K562 (cell line): Measurements from ENCODE around the gene LYPD3. TPM values are rescaled to one million over a fixed set of nuclear protein-coding genes. Genes with fewer than 3 reads are reported as not detected.

Experiments used
- BCL6 ChIP-seq: fragments of 250-450 bp; sonication (Bioruptor Pico); IDR thresholded peaks from 2 replicates; pipeline ENCODE4 v1.4.0; 2020
- BRF2 ChIP-seq: IDR thresholded peaks from 3 replicates; pipeline ENCODE4 v1.6.1; 2011; ENCODE audit warnings: borderline replicate concordance, mild to moderate bottlenecking; ENCODE audit not compliant: insufficient read length, insufficient read depth
- CBX2 ChIP-seq: fragments of 200-600 bp; sonication (generic); IDR thresholded peaks from one replicate; pipeline ENCODE4 v1.6.1; 2012; ENCODE audit warnings: mild to moderate bottlenecking, low read length, inconsistent platforms; ENCODE audit not compliant: insufficient read depth, poor library complexity, severe bottlenecking
- CCAR2 ChIP-seq: fragments of 200-400 bp; formaldehyde crosslinking; IDR thresholded peaks from 2 replicates; pipeline ENCODE4 v1.6.1; 2017; ENCODE audit warnings: mild to moderate bottlenecking, low read depth, low read length
- DIDO1 ChIP-seq: fragments of 450-650 bp; IDR thresholded peaks from 2 replicates; pipeline ENCODE4 v1.6.1; 2016; ENCODE audit warnings: low read depth, missing biosample characterization, missing genetic modification characterization
- E2F1 ChIP-seq: sonication (generic); formaldehyde crosslinking; IDR thresholded peaks from 2 replicates; pipeline ENCODE4 v1.8.1; 2023; ENCODE audit warnings: mild to moderate bottlenecking, missing genetic modification reagents, moderate library complexity
- EP300 ChIP-seq: IDR thresholded peaks from 2 replicates; pipeline ENCODE4 v1.6.1; 2012; ENCODE audit warnings: low read length, improper control_type of control experiment
- ETS2 ChIP-seq: IDR thresholded peaks from 2 replicates; pipeline ENCODE4 v1.6.1; 2016; ENCODE audit warnings: borderline replicate concordance, missing genetic modification characterization, mild to moderate bottlenecking, moderate library complexity, missing compliant biosample characterization; ENCODE audit not compliant: poor library complexity, severe bottlenecking
- ETV1 ChIP-seq: fragments of 450-650 bp; conservative IDR thresholded peaks from 2 replicates; pipeline ENCODE4 v1.6.1; 2016; ENCODE audit warnings: missing genetic modification characterization, control low read depth, low read depth, missing compliant biosample characterization
- KDM5B ChIP-seq: fragments of 200-600 bp; sonication (generic); IDR thresholded peaks from 2 replicates; pipeline ENCODE4 v1.6.1; 2012; ENCODE audit warnings: low read depth, mild to moderate bottlenecking, moderate library complexity, low read length, control low read depth, inconsistent platforms; ENCODE audit not compliant: insufficient replicate concordance
- MED1 ChIP-seq: sonication (generic); formaldehyde crosslinking; IDR thresholded peaks from 2 replicates; pipeline ENCODE4 v1.8.1; 2023; ENCODE audit warnings: missing genetic modification reagents, borderline replicate concordance
- NCOA2 ChIP-seq, 2 experiments: fragments of 450-650 bp; IDR thresholded peaks; 2 replicates each; pipeline ENCODE4 v1.6.1; 2018; ENCODE audit warnings: mild to moderate bottlenecking in 2 of 2, moderate library complexity in 1 of 2; ENCODE audit not compliant: partially characterized antibody in 2 of 2
- NFYB ChIP-seq: IDR thresholded peaks from 2 replicates; pipeline ENCODE4 v1.6.1; 2011; ENCODE audit warnings: mild to moderate bottlenecking, moderate library complexity; ENCODE audit not compliant: insufficient read length; ENCODE audit errors: extremely low read depth
- PHB ChIP-seq: fragments of 250-450 bp; sonication (Bioruptor Pico); IDR thresholded peaks from 2 replicates; pipeline ENCODE4 v1.5.0; 2021
- SMAD2 ChIP-seq: fragments of 150-350 bp; IDR thresholded peaks from 2 replicates; pipeline ENCODE4 v1.6.1; 2014; ENCODE audit warnings: low read depth, mild to moderate bottlenecking, low read length
- ZNF121 ChIP-seq: sonication (generic); formaldehyde crosslinking; conservative IDR thresholded peaks from 2 replicates; pipeline ENCODE4 v1.8.0; 2022; ENCODE audit warnings: missing genetic modification reagents
- ZNF589 ChIP-seq: fragments of 200-800 bp; sonication (Bioruptor generic); IDR thresholded peaks from 2 replicates; pipeline ENCODE4 v1.6.1; 2016; ENCODE audit warnings: low read depth, missing genetic modification characterization, missing compliant biosample characterization
- ZNF668 ChIP-seq: fragments of 250-450 bp; sonication (Bioruptor Pico); IDR thresholded peaks from 2 replicates; pipeline ENCODE4 v1.8.0; 2022; ENCODE audit warnings: mild to moderate bottlenecking, inconsistent platforms
- ZSCAN29 ChIP-seq: fragments of 450-650 bp; IDR thresholded peaks from 2 replicates; pipeline ENCODE4 v1.6.1; 2017
- polyA plus RNA-seq, 8 experiments: library from polyadenylated mRNA; depleted of rRNA in 4 of 8; stranded (reverse) in 5 of 8; unstranded in 3 of 8; fragments of >200 nt; fragmentation: Nextera tagmentation in 2 of 8; fragmentation: Illumina TruSeq in 1 of 8; extraction: Ambion mirVana in 2 of 8; extraction: Trizol in 1 of 8; gene quantifications; 2 replicates each; pipeline versions ENCODE4 v1.2.1 to v1.2.3, GENCODE V29; 2011 to 2014; ENCODE audit warnings: inconsistent platforms in 1 of 8, missing spikeins in 1 of 8
- total RNA-seq, 7 experiments: library from RNA; depleted of rRNA in 6 of 7; stranded (reverse); fragments of >200 nt in 6 of 7; fragmentation: Illumina TruSeq in 2 of 7; extraction: Trizol in 2 of 7; gene quantifications; 2 replicates each; pipeline versions ENCODE4 v1.2.1 to v1.2.3, GENCODE V29; 2011 to 2021; ENCODE audit warnings: low replicate concordance in 1 of 7
- TF ChIP-seq, protein P1 (sequence below), 2 experiments: fragments of 450-650 bp in 1 of 2; sonication (generic) in 1 of 2; formaldehyde crosslinking in 1 of 2; IDR thresholded peaks in 1 of 2; conservative IDR thresholded peaks in 1 of 2; 2 replicates each; pipeline versions ENCODE4 v1.6.1 to v1.8.1; 2016 to 2023; ENCODE audit warnings: mild to moderate bottlenecking in 2 of 2, moderate library complexity in 2 of 2, inconsistent platforms in 1 of 2, missing genetic modification reagents in 1 of 2
- TF ChIP-seq, protein P2 (sequence below): sonication (generic); formaldehyde crosslinking; IDR thresholded peaks from 2 replicates; pipeline ENCODE4 v1.8.1; 2023; ENCODE audit warnings: mild to moderate bottlenecking, missing genetic modification reagents
- TF ChIP-seq, protein P3 (sequence below): fragments of 450-650 bp; IDR thresholded peaks from 2 replicates; pipeline ENCODE4 v1.6.1; 2016; ENCODE audit warnings: low read depth, mild to moderate bottlenecking, moderate library complexity

The LYPD3 gene
- total and polyA plus RNA-seq, 9 of the 15 experiments (the other 6 are each of a cell fraction or from before 2014, with no cell fraction given), result 0.04 to 0.33 (median 0.20) TPM; not detected in 1

GRCh38 chr19:43503501-43504425 is 38.4 kb upstream of the LYPD3 start (continued):
- TF ChIP-seq CCAR2, result no peak
- no peak for TF ChIP-seq ZNF589 (CRISPR knock-in tag)
- TF ChIP-seq, protein P1, sequence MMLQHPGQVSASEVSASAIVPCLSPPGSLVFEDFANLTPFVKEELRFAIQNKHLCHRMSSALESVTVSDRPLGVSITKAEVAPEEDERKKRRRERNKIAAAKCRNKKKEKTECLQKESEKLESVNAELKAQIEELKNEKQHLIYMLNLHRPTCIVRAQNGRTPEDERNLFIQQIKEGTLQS (IDR thresholded peaks at IDR 0.05), result no peak
- TF ChIP-seq, protein P1 (CRISPR knock-in tag; conservative IDR thresholded peaks at IDR 0.05), result no peak
- no peak for TF ChIP-seq E2F1
- TF ChIP-seq SMAD2, result no peak
- no peak for TF ChIP-seq CBX2
- no peak for TF ChIP-seq ZSCAN29
- no peak for TF ChIP-seq ZNF668 (CRISPR knock-in tag)
- TF ChIP-seq ZNF121, result no peak
- no peak for TF ChIP-seq MED1 (CRISPR knock-in tag)
- TF ChIP-seq, protein P2, sequence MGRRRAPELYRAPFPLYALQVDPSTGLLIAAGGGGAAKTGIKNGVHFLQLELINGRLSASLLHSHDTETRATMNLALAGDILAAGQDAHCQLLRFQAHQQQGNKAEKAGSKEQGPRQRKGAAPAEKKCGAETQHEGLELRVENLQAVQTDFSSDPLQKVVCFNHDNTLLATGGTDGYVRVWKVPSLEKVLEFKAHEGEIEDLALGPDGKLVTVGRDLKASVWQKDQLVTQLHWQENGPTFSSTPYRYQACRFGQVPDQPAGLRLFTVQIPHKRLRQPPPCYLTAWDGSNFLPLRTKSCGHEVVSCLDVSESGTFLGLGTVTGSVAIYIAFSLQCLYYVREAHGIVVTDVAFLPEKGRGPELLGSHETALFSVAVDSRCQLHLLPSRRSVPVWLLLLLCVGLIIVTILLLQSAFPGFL (CRISPR knock-in tag), result no peak
- no peak for TF ChIP-seq NFYB
- TF ChIP-seq BCL6 (CRISPR knock-in tag), result no peak
- no peak for TF ChIP-seq BRF2
- TF ChIP-seq DIDO1, result no peak
- no peak for TF ChIP-seq ETS2 (tag)
- TF ChIP-seq ETV1 (tag), result no peak
- TF ChIP-seq, protein P3, sequence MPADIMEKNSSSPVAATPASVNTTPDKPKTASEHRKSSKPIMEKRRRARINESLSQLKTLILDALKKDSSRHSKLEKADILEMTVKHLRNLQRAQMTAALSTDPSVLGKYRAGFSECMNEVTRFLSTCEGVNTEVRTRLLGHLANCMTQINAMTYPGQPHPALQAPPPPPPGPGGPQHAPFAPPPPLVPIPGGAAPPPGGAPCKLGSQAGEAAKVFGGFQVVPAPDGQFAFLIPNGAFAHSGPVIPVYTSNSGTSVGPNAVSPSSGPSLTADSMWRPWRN, result no peak
- no peak for TF ChIP-seq EP300
- TF ChIP-seq KDM5B, result peak; percentile 74
- TF ChIP-seq NCOA2 (IDR thresholded peaks at IDR 0.05; ENCODE audit: partially characterized antibody in 2 of 2), result no peak
- no peak for TF ChIP-seq PHB
